Vagina (tissue), 2 donors: ENCODE measurements around the gene RALGPS2. TPM values are rescaled to one million over a fixed set of nuclear protein-coding genes. Genes with fewer than 3 reads are reported as not detected.

Source experiments
- DNase-seq, 2 donors: peaks; one replicate each; pipeline ENCODE4 v3.0.0-alpha.2; 2017; ENCODE audit errors: extremely low spot score in 2 of 2
- H3K27ac ChIP-seq: fragments of 200-600 bp; sonication (generic); one replicate; pipeline ENCODE4 v1.5.1; 2019
- H3K27me3 ChIP-seq: fragments of 200-600 bp; sonication (generic); one replicate; pipeline ENCODE4 v1.5.1; 2019
- H3K36me3 ChIP-seq, 2 donors: fragments of 200-600 bp; sonication (generic); one replicate each; pipeline ENCODE4 v1.5.1; 2017 to 2019
- H3K4me1 ChIP-seq: fragments of 200-600 bp; sonication (generic); one replicate; pipeline ENCODE4 v1.5.1; 2019
- H3K4me3 ChIP-seq, 2 donors: fragments of 200-600 bp; sonication (generic); 1 replicate in 1 of 2; 2 replicates in 1 of 2; pipeline ENCODE4 v1.5.1; 2016 to 2019
- H3K9me3 ChIP-seq: fragments of 200-600 bp; sonication (generic); one replicate; pipeline ENCODE4 v1.5.1; 2019
- POLR2A ChIP-seq, 2 donors: fragments of 450-650 bp; IDR thresholded peaks; one replicate each; pipeline ENCODE4 v1.6.1; 2017; ENCODE audit warnings: antibody characterized with exemption in 2 of 2, mild to moderate bottlenecking in 2 of 2, moderate library complexity in 2 of 2
- POLR2AphosphoS5 ChIP-seq, 2 donors: sonication (generic); formaldehyde crosslinking; IDR thresholded peaks; one replicate each; pipeline ENCODE4 v1.9.0; 2017; ENCODE audit warnings: antibody characterized with exemption in 2 of 2, mild to moderate bottlenecking in 2 of 2, low read depth in 1 of 2; ENCODE audit not compliant: insufficient read depth in 1 of 2
- intact Hi-C: fragments of 100-400 bp; cut with DNase I; formaldehyde crosslinking; loops from one replicate; pipeline ENCODE4 v1.15.1; 2023
- total RNA-seq: library from RNA; depleted of rRNA; stranded (reverse); fragments of >200 nt; gene quantifications from one replicate; pipeline ENCODE4 v1.2.3, GENCODE V29; 2016
- TF ChIP-seq, protein P1 (sequence below), 3 experiments: fragments of 450-650 bp in 2 of 3; fragments of 200-600 bp in 1 of 3; sonication (generic) in 1 of 3; IDR thresholded peaks; one replicate each; pipeline ENCODE4 v1.5.1; 2017 to 2019; ENCODE audit warnings: antibody characterized with exemption in 3 of 3, mild to moderate bottlenecking in 2 of 3, moderate library complexity in 2 of 3

RALGPS2 gene
- total RNA-seq, 1 donor from 2014 or later: 20.4 TPM

GRCh38 chr1:178864326-178864725 is 139.3 kb downstream of the RALGPS2 start:
- Histone ChIP-seq H3K27ac (no peak overlapping the region), H3K4me1 (no peaks in the 10 kb centered on the region), H3K4me3 (no peak overlapping the region), H3K27me3 (no peaks in the 10 kb centered on the region), H3K9me3 (no peaks in the 10 kb centered on the region), H3K36me3 (peaks cover 0 to 5% of the 10 kb centered on the region in 2 donors)
- DNase-seq: no peak
- intact Hi-C loops: no loop called here
- TF ChIP-seq POLR2A (IDR thresholded peaks at IDR 0.05): no peak
- TF ChIP-seq, protein P1, sequence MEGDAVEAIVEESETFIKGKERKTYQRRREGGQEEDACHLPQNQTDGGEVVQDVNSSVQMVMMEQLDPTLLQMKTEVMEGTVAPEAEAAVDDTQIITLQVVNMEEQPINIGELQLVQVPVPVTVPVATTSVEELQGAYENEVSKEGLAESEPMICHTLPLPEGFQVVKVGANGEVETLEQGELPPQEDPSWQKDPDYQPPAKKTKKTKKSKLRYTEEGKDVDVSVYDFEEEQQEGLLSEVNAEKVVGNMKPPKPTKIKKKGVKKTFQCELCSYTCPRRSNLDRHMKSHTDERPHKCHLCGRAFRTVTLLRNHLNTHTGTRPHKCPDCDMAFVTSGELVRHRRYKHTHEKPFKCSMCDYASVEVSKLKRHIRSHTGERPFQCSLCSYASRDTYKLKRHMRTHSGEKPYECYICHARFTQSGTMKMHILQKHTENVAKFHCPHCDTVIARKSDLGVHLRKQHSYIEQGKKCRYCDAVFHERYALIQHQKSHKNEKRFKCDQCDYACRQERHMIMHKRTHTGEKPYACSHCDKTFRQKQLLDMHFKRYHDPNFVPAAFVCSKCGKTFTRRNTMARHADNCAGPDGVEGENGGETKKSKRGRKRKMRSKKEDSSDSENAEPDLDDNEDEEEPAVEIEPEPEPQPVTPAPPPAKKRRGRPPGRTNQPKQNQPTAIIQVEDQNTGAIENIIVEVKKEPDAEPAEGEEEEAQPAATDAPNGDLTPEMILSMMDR (IDR thresholded peaks at IDR 0.05): no peak
- no peak for TF ChIP-seq POLR2AphosphoS5 (IDR thresholded peaks at IDR 0.05; ENCODE audit: insufficient read depth in 1 of 2, low read depth in 1 of 2)

DNA sequence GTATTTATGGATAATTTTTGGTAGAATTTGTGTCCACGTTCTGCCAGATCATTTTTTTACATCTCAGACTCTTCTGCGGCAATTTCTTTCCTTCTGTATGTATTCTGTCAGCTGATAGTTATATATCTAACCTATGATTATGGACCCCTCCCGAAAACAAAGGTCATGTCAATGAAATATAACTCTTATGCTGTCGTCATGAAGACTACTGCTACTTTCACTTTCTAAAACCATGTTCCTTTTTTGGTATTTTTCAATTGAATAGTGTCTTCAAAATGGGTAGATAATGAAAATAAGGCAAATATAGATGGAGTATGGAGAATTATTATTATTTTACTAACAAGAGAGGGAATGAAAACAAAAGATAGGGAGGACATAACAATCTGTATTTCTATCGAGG is 142.6 kb downstream of the RALGPS2 start:
- peak overlapping the region; percentile 24 to 36 for H3K4me3 ChIP-seq

DNA sequence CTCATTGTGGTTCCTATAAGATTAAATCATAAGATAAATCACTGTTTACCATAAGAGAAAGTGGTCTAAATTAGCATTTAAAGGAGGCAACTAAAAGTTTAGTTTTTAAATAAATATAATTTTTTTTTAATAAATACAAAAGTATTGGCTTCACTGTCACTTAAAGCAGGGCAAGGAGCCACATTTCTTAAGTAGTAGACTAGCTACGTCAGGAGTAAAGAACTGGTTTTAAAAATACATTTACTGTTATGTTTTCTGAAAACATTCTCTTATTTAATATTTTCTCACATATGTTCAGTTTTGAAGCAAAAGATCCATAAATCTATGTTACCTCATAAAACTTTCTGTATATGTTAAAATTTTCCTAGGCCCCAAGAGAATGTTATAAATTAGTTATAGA is 143.7 kb downstream of the RALGPS2 start:
- intact Hi-C loops: loop anchor here (5.0 kb wide), 1 partner anchor 69 kb away; no protein-coding TSS in a partner anchor
- Histone ChIP-seq H3K36me3 (peaks cover 0 to 5% of the 10 kb centered on the region in 2 donors), H3K27ac (peak overlapping the region; percentile 63), H3K9me3 (no peaks in the 10 kb centered on the region), H3K4me3 (peak overlapping the region in 1 of 2 donors; percentile 36), H3K27me3 (no peaks in the 10 kb centered on the region), H3K4me1 (peaks cover 11% of the 10 kb centered on the region)
- TF ChIP-seq, protein P1 (IDR thresholded peaks at IDR 0.05): no peak
- TF ChIP-seq POLR2A (IDR thresholded peaks at IDR 0.05): no peak
- no peak for TF ChIP-seq POLR2AphosphoS5 (IDR thresholded peaks at IDR 0.05; ENCODE audit: insufficient read depth in 1 of 2, low read depth in 1 of 2)
- no peak for DNase-seq

More for the DNA sequence above, 142.6 kb downstream of the RALGPS2 start:
- Histone ChIP-seq H3K4me1 (peaks cover 11% of the 10 kb centered on the region), H3K27ac (peak overlapping the region; percentile 63), H3K9me3 (no peaks in the 10 kb centered on the region), H3K27me3 (no peaks in the 10 kb centered on the region), H3K36me3 (peaks cover 0 to 5% of the 10 kb centered on the region in 2 donors)
- intact Hi-C loops: loop anchor here (5.0 kb wide), 1 partner anchor 70 kb away; no protein-coding TSS in a partner anchor
- no peak for DNase-seq
- TF ChIP-seq, protein P1 (IDR thresholded peaks at IDR 0.05): no peak
- TF ChIP-seq POLR2A (IDR thresholded peaks at IDR 0.05) (no peak), POLR2AphosphoS5 (IDR thresholded peaks at IDR 0.05; ENCODE audit: insufficient read depth in 1 of 2, low read depth in 1 of 2) (no peak)

DNA sequence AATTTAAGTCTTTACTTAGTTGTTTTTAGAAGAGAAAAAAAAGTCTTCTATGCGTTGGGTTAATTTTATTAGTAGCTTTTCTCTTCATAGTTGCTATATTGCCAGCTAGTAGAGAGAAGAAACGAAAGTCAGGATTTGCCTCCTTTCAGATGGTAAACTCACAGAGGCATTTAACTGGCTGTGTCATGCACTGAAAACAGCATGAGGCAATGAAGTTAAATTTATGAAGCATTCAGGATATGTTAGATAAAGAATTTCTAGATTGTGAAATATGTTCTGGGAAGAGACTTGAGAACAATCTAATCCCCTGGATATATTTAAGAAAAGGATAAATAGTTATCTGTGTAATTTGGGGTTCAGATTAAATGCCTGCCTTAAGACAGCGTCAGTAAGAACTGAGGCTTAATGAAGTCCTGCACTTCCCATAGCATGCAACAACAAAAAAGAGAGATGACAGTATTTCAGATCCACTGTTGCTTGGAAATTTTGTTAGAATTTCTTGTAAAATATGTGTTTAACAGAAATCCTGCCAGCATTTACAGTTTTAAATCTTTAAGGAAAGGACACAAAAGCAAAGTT is 144.2 kb downstream of the RALGPS2 start:
- intact Hi-C loops: loop anchor here (5.0 kb wide), 1 partner anchor 68 kb away; no protein-coding TSS in a partner anchor
- Histone ChIP-seq H3K27me3 (no peaks in the 10 kb centered on the region), H3K27ac (peak overlapping the region; percentile 63), H3K36me3 (peaks cover 0 to 5% of the 10 kb centered on the region in 2 donors), H3K4me3 (peak overlapping the region; percentile 27 to 36), H3K4me1 (peaks cover 11% of the 10 kb centered on the region), H3K9me3 (no peaks in the 10 kb centered on the region)
- TF ChIP-seq, protein P1 (IDR thresholded peaks at IDR 0.05): no peak
- TF ChIP-seq POLR2AphosphoS5 (IDR thresholded peaks at IDR 0.05; ENCODE audit: insufficient read depth in 1 of 2, low read depth in 1 of 2) (no peak), POLR2A (IDR thresholded peaks at IDR 0.05) (no peak)
- no peak for DNase-seq

DNA sequence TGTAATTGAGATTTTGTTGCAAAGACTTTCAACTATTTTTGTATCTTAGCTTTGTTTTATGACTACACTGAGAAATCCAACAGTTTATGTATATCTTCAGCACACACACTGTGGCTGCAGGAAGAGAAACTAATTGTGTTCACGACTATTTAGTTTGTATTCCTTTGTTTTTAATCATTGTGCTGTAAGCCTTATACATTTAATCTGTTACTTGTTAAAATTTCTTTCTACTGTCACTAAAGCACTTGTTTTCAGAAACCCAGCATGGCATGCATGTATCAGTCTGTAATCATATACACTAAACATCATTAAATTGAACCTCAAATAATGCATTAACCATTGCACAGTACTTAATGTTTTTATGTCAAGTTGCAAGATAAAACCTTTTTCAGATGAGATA is 145.2 kb downstream of the RALGPS2 start:
- no peak for DNase-seq
- TF ChIP-seq, protein P1 (IDR thresholded peaks at IDR 0.05): no peak
- TF ChIP-seq POLR2AphosphoS5 (IDR thresholded peaks at IDR 0.05; ENCODE audit: insufficient read depth in 1 of 2, low read depth in 1 of 2): no peak
- no peak for TF ChIP-seq POLR2A (IDR thresholded peaks at IDR 0.05)
- Histone ChIP-seq H3K4me1 (peaks cover 11% of the 10 kb centered on the region), H3K9me3 (no peaks in the 10 kb centered on the region), H3K36me3 (no peaks in the 10 kb centered on the region), H3K27me3 (no peaks in the 10 kb centered on the region), H3K27ac (peak overlapping the region; percentile 45), H3K4me3 (peak overlapping the region; percentile 27 to 36)
- intact Hi-C loops: no loop called here
